IPS-18c (cell line): ENCODE data around the gene INHBB.
"Not testable (repeated sequence)": the region's sequence is repeated elsewhere in the genome, so short reads cannot be mapped to it uniquely, and the experiment has no call there.

Experiments
- H3K4me3 ChIP-seq: 2 replicates; pipeline ENCODE4 v1.7.0; 2013; ENCODE audit warnings: low read depth, mild to moderate bottlenecking, low read length, moderate library complexity; ENCODE audit not compliant: insufficient read depth
- H3K9me3 ChIP-seq: one replicate; pipeline ENCODE4 v1.6.1; 2013; ENCODE audit warnings: mild to moderate bottlenecking, low read length, moderate library complexity; ENCODE audit not compliant: control insufficient read depth, insufficient read depth

The INHBB gene

GRCh38 chr2:120381661-120382060 lies 35.7 kb downstream of the INHBB start:
- Histone ChIP-seq H3K4me3 (no peak overlapping the region), H3K9me3 (no peaks in the 10 kb centered on the region)

- no peaks in the 10 kb centered on the region for H3K9me3 ChIP-seq
Measured at GRCh38 chr2:120382541-120383144, 36.7 kb downstream of the INHBB start.

GRCh38 chr2:120383191-120383590 lies 37.3 kb downstream of the INHBB start:
- H3K4me3 ChIP-seq = no peak overlapping the region
- H3K9me3 ChIP-seq = peaks cover under 1% of the 10 kb centered on the region

More at GRCh38 chr2:120382541-120383144, 36.7 kb downstream of the INHBB start:
- H3K4me3 ChIP-seq = no peak overlapping the region

GRCh38 chr2:120383631-120384340 lies 37.9 kb downstream of the INHBB start:
- Histone ChIP-seq H3K4me3 (no peak overlapping the region), H3K9me3 (peaks cover 3% of the 10 kb centered on the region)

GRCh38 chr2:120384486-120385354 lies 38.8 kb downstream of the INHBB start:
- Histone ChIP-seq H3K9me3 (peaks cover 5% of the 10 kb centered on the region), H3K4me3 (no peak overlapping the region)

GRCh38 chr2:120385355-120386127 lies 39.6 kb downstream of the INHBB start:
- peaks cover 5% of the 10 kb centered on the region for H3K9me3 ChIP-seq

GRCh38 chr2:120388222-120389035 lies 42.5 kb downstream of the INHBB start:
- Histone ChIP-seq H3K9me3 (peaks cover 5% of the 10 kb centered on the region), H3K4me3 (no peak overlapping the region)

More at GRCh38 chr2:120385355-120386127, 39.6 kb downstream of the INHBB start:
- no peak overlapping the region for H3K4me3 ChIP-seq

GRCh38 chr2:120389036-120389391 lies 43.1 kb downstream of the INHBB start:
- peaks cover 5% of the 10 kb centered on the region for H3K9me3 ChIP-seq
- H3K4me3 ChIP-seq = no peak overlapping the region

GRCh38 chr2:120390381-120391055 lies 44.6 kb downstream of the INHBB start:
- H3K4me3 ChIP-seq = no peak overlapping the region
- H3K9me3 ChIP-seq = peaks cover 5% of the 10 kb centered on the region

- H3K4me3 ChIP-seq, H3K9me3 ChIP-seq: not testable (repeated sequence)
Measured at GRCh38 chr2:120391382-120391781, 45.4 kb downstream of the INHBB start.

- H3K4me3 ChIP-seq = no peak overlapping the region
- H3K9me3 ChIP-seq = peaks cover 5% of the 10 kb centered on the region
Measured at GRCh38 chr2:120391911-120392665, 46.2 kb downstream of the INHBB start.

GRCh38 chr2:120392923-120393322 lies 47.0 kb downstream of the INHBB start:
- Histone ChIP-seq H3K9me3 (peaks cover 5% of the 10 kb centered on the region), H3K4me3 (no peak overlapping the region)

GRCh38 chr2:120393456-120393855 lies 47.5 kb downstream of the INHBB start:
- Histone ChIP-seq H3K4me3 (no peak overlapping the region), H3K9me3 (peaks cover 2% of the 10 kb centered on the region)

- Histone ChIP-seq H3K9me3 (no peaks in the 10 kb centered on the region), H3K4me3 (no peak overlapping the region)
Measured at GRCh38 chr2:120394764-120395163, 48.8 kb downstream of the INHBB start.

GRCh38 chr2:120395221-120396012 lies 49.5 kb downstream of the INHBB start:
- Histone ChIP-seq H3K4me3 (no peak overlapping the region; the same call in 1 of the 2 replicates), H3K9me3 (no peaks in the 10 kb centered on the region)
